ENCODE results near the gene SLC6A11.

GRCh38 chr3:10974131-10974530 lies 158.1 kb downstream of the SLC6A11 start:
- TF ChIP-seq CTCF (IDR thresholded peaks at IDR 0.05 in 4 of 5, conservative IDR thresholded peaks at IDR 0.05 in 1 of 5) (no peak), POLR2A (IDR thresholded peaks at IDR 0.05) (no peak)

Measured in gastrocnemius medialis (tissue), 4 donors.